ENCODE data around the gene EDN1. TPM values are rescaled to one million over a fixed set of nuclear protein-coding genes. Genes with fewer than 3 reads are reported as not detected.

EDN1 gene
- total RNA-seq, 4 donors from 2014 or later = 2.8 to 13.8 (median 7.7) TPM

DNA sequence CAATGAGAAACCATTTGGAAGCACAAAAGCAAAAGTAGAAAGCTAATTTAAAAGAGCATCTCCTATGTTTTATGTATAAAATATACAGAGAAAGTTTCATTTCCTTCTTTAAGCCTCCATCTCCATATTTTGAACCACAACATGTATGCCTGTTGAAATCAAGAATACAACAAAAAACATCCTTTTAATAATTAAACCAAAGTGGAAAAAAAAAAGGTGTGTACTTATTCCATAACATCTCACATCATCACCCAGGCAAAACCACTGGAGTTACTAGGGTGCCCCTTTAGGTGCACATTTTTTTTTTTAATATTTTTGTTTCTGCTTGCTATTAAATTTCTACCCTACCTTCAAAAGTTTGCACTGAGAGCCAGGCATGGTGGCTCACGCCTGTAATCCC, 43.0 kb downstream of the EDN1 start:
- TF ChIP-seq, protein P1, sequence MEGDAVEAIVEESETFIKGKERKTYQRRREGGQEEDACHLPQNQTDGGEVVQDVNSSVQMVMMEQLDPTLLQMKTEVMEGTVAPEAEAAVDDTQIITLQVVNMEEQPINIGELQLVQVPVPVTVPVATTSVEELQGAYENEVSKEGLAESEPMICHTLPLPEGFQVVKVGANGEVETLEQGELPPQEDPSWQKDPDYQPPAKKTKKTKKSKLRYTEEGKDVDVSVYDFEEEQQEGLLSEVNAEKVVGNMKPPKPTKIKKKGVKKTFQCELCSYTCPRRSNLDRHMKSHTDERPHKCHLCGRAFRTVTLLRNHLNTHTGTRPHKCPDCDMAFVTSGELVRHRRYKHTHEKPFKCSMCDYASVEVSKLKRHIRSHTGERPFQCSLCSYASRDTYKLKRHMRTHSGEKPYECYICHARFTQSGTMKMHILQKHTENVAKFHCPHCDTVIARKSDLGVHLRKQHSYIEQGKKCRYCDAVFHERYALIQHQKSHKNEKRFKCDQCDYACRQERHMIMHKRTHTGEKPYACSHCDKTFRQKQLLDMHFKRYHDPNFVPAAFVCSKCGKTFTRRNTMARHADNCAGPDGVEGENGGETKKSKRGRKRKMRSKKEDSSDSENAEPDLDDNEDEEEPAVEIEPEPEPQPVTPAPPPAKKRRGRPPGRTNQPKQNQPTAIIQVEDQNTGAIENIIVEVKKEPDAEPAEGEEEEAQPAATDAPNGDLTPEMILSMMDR (IDR thresholded peaks at IDR 0.05) = no peak
- no peak for TF ChIP-seq POLR2A (IDR thresholded peaks at IDR 0.05)
- intact Hi-C loops (cut with DNase I; ENCODE audit: low total_unique reads) = no loop called here
- Histone ChIP-seq H3K9me3 (no peaks in the 10 kb centered on the region), H3K4me3 (no peak overlapping the region), H3K27me3 (no peaks in the 10 kb centered on the region), H3K4me1 (no peaks in the 10 kb centered on the region), H3K27ac (no peak overlapping the region), H3K36me3 (no peaks in the 10 kb centered on the region)
- no peak for DNase-seq

GRCh38 chr6:12334526-12335130, 44.5 kb downstream of the EDN1 start:
- TF ChIP-seq, protein P1 (IDR thresholded peaks at IDR 0.05) = no peak
- TF ChIP-seq POLR2A (IDR thresholded peaks at IDR 0.05) = no peak
- no peak for DNase-seq
- intact Hi-C loops (cut with DNase I; ENCODE audit: low total_unique reads) = no loop called here

DNA sequence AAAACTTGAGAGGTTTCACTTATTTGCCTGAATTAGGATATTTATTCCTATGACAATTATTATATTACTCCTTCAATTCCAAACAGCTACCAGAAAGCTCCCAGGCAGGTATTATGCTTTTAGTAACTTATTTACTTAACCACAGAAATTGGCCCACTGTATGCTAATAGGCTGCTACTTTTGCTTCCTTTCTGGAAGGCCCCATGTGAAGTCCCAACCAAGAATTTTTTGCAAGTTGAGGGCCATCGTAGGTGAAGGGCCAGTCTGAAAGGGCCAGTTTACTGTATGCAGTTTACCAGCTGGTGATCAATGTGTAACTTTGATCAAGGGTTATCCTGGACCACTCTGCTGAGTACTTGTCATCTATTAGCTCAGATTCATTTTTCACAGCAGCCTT, 45.0 kb downstream of the EDN1 start:
- no peak for TF ChIP-seq POLR2A (IDR thresholded peaks at IDR 0.05)
- TF ChIP-seq, protein P1 (IDR thresholded peaks at IDR 0.05) = no peak
- Histone ChIP-seq H3K27ac (no peak overlapping the region), H3K27me3 (no peaks in the 10 kb centered on the region), H3K36me3 (no peaks in the 10 kb centered on the region), H3K4me1 (no peaks in the 10 kb centered on the region), H3K4me3 (no peak overlapping the region), H3K9me3 (no peaks in the 10 kb centered on the region)
- DNase-seq = no peak
- intact Hi-C loops (cut with DNase I; ENCODE audit: low total_unique reads) = no loop called here

More at GRCh38 chr6:12334526-12335130, 44.5 kb downstream of the EDN1 start:
- no peaks in the 10 kb centered on the region for H3K36me3 ChIP-seq
- no peaks in the 10 kb centered on the region for H3K9me3 ChIP-seq
- no peaks in the 10 kb centered on the region for H3K4me1 ChIP-seq
- H3K27ac ChIP-seq = no peak overlapping the region
- no peak overlapping the region for H3K4me3 ChIP-seq
- H3K27me3 ChIP-seq = no peaks in the 10 kb centered on the region

GRCh38 chr6:12335717-12336116, 45.6 kb downstream of the EDN1 start:
- DNase-seq = no peak
- Histone ChIP-seq H3K36me3 (no peaks in the 10 kb centered on the region), H3K27ac (no peak overlapping the region), H3K27me3 (no peaks in the 10 kb centered on the region), H3K9me3 (no peaks in the 10 kb centered on the region), H3K4me1 (no peaks in the 10 kb centered on the region), H3K4me3 (no peak overlapping the region)
- intact Hi-C loops (cut with DNase I; ENCODE audit: low total_unique reads) = no loop called here
- TF ChIP-seq POLR2A (IDR thresholded peaks at IDR 0.05) = no peak
- TF ChIP-seq, protein P1 (IDR thresholded peaks at IDR 0.05) = no peak

DNA sequence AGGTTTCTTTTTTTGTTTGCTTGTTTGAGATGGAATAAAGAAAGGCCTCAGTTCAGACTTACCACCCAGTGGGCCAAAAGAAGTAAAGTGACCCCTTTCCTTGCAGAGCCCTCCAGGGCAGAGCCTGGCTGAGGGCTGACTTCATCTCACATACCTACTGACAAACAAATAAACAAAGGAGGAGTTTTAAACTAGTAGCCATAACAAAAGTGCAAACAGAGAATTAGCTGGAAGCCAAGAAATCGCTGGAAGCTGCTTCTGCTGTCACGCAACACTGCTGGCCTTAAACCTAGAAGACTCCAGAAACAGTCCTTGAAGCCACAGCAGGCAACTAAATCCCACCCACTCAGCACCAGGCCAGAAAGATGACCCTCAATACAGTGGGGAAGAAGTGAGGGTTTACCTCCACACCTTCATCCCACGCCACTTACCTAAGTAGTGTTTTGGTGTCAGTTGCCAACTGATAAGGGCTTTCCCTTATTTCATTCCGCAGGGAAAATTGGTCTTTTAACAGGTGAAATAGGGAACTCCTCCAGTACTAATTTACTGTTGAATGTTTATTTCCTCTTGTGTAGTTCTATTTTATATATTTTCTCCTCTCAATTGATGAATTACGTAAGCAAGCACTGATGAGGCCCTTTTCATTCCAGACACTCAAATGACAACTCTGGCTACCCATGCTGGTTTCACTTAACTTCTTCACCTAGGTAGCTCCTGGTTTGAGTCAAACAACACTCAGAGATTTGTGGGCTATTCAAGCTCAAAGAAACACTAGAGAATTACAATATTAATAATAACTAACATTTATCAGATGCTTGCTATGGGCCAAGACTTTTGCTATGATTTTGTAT, 46.2 kb downstream of the EDN1 start:
- Histone ChIP-seq H3K9me3 (no peaks in the 10 kb centered on the region), H3K4me1 (no peaks in the 10 kb centered on the region), H3K36me3 (no peaks in the 10 kb centered on the region), H3K4me3 (no peak overlapping the region), H3K27me3 (no peaks in the 10 kb centered on the region), H3K27ac (no peak overlapping the region)
- intact Hi-C loops (cut with DNase I; ENCODE audit: low total_unique reads) = no loop called here
- TF ChIP-seq, protein P1 (IDR thresholded peaks at IDR 0.05) = no peak
- no peak for TF ChIP-seq POLR2A (IDR thresholded peaks at IDR 0.05)
- DNase-seq = no peak
